Hindlimb muscle (tissue), 1 donor: Measurements from ENCODE around the gene CHST11. TPM values are rescaled to one million over a fixed set of nuclear protein-coding genes. Genes with fewer than 3 reads are reported as not detected.

Experiments used
- DNase-seq: peaks from one replicate; pipeline ENCODE4 v3.0.0-alpha.2; 2013
- polyA plus RNA-seq: library from polyadenylated mRNA; unstranded; fragments of 120-200 nt; gene quantifications from one replicate; pipeline ENCODE4 v1.2.1, GENCODE V29; 2013; ENCODE audit not compliant: insufficient read length

The CHST11 gene
- polyA plus RNA-seq, 1 donor, result 4.0 TPM

- DNase-seq, result no peak
These were observed 27.3 kb downstream of the CHST11 start for GRCh38 chr12:104484079-104484478.

DNA sequence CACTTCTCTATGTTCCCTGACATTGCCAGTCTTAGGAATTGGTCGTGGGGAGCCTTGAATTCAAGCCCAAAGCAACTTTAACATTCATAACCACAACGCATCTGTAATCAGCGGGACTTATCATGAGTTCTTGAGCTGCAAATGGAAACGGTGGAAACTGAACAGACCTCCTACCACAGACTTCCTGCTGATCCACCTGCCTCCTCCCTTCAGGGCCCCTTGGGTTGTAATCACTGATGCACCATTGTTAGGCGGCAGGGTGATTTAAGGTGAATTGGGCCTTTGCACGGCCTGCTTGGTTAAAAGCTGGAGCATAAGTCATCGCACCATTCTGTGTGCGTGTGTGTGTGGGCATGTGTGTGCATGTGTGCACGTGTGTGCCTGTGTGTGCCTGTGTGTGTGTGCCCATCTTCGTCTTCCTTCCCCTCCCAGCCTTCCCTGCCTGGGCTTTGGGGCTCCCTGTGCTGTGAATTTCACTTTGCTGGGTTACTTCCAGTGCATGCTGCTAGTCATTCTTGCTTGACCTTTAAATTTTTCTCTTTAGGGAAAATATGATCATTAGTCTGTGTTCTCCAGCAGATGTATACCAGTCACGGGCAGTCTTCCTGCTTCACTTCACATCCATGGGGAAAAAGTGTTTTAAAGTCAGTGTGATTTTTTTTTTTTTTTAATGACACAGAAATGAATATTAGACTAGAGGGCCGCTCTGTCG, 29.1 kb downstream of the CHST11 start:
- DNase-seq, result no peak

- DNase-seq, result no peak
These were observed 29.6 kb downstream of the CHST11 start for GRCh38 chr12:104486363-104486750.

DNA sequence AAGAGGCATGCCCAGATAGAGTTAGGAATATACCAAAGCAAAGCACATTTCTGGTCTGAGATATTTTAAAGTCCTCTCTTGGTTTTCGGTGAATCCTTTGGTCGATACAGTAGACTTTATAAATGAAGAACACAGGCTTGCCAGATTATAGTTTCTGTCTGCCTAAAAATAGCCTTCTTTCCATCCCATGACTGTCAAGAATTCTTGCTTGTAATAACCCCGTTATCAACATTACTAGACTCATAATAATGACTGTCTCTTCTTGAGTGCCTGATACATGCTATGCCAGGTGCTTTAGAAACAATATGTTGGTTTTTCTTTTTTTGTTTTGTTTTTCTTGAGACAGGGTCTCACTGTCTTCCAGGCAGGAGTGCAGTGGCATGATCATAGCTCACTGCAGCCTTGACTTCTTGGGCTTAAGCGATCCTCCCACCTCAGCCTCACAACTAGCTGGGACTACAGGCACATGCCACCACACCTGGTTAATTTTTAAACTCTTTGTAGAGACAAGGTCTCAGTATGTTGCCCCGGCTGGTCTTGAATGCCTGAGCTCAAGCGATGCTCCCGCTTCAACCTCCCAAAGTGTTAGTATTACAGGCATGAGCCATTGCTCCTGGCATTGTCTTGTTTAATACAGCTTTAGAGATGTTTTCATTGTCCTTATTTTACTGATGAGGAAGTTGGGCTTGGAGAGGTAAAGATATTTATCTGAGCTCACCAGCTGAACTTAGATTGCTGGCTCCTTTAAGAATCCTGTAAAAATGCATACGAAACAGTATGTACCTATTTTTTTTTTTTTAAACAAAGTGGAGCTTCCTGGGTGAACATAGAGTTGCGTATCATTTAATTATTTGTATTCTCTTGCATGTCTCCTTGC, 30.4 kb downstream of the CHST11 start:
- DNase-seq, result no peak

DNA sequence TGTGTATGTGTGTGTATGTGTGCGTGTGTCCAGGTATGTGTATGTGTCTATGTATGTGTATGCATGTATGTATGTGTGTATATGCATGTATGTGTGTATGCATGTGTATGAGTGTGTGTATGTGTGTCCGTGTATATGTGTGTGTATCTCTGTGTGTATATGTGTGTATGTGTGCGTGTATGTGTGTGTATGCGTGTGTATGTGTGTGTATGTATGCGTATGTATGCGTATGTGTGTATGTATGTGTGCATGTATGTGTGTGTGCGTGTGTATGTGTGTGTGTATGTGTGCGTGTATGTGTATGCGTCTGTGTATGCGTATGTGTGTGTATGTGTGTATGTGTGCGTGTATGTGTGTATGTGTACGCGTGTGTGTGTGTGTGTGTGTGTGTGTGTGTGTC, 31.6 kb downstream of the CHST11 start:
- DNase-seq, result no peak

DNA sequence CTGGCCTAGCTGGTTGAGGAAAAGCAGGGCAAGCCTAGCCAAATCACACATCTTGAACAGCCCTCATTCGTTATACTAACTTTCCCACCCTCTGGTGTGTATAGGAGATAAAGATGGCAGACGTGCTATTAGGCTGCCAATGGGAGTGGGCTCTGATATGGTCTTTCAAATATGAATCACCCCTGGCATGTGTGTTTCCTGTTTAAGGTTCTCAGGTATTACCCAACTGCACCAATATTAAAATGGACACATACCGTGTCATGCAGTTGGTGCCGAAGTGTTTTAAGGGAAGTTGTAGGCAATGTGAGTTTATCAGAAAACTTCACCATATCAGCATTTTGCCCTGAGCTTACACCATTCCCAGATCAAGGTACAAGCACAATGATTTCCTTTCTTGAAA, 33.4 kb downstream of the CHST11 start:
- no peak for DNase-seq

DNA sequence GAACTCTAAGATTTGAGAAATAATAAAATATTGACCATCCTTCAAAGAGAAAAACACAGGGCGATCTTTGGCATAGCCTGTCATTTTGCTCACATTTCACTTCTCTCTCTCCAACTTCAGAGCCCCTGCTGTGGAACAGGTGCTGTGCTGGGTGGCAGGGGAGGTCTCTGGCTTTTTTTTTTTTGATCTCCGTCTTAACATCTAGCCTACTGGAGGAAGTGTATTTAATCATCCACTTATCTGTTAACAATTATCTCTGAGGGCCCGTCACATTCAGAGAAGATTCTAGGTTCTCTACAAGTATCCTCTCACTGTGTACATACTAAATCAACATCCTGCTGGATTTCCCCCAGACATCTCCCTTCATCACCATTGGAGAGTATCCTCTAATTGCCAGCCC, 34.1 kb downstream of the CHST11 start:
- no peak for DNase-seq

GRCh38 chr12:104493496-104493895, 36.7 kb downstream of the CHST11 start:
- no peak for DNase-seq

DNA sequence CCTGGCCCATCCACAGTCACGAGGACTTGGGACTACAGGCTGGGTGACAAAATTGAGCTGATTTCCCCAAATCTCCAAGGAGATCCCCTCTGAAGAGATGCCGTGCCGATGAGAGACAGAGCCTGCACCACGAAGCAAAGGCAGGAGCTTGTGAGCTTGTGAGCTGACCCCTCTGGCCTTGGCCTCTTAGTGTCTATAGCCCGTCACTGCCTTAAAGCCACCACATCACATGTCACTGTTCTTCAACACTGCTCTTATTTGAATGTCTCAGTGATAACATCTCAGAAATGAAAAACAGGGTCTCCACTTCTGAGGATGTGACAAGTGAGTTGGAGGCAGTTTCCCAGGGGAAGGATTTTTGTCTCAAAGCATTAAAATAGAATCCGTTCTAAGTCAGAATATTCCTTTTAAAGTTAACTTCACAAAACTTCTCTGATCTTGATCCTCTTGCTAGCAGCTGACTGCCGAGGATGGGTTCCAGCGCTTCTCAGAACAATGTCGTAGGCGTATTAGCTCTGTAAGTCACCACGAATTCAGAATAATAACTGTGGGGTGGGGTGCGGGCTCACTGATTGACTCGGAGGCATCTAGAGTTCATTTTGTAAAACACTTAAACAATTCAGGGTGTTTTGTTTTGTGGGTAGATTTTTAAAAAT, 37.5 kb downstream of the CHST11 start:
- DNase-seq, result no peak

DNA sequence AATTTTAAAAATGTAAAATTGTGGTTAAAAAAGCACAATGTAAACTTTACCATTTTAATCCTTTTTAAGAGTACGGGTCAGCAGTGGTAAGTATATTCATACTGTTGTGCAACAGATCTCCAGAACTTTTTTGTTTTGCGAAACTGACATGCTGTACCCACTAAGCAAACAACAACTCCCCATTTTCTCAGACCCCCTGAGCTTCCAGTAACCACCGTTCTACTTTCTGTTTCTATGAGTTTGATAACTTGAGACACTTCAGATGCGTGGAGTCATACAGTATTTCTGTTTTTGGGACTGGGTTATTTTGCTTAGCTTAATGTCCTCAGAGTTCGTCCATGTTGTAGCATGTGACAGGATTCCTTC, 38.0 kb downstream of the CHST11 start:
- DNase-seq, result no peak

DNA sequence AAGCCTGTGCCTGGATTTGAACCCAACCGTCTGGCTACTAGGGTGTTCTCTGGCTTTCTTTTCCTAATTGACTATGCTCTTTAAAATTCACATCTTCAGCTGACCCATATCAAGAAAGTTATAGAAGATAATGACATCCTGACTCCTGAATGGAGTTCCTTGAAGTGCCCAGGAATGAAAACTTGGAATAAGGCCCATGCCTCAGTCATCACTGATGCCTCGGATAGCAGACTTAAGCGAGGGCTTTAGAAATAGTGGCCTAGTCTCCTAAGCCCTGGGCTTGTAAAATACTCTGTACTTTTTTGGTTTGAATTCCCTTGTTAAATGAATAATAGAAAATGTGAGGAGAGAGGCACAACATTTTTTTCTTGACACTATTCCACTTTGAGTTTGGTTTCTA, 39.0 kb downstream of the CHST11 start:
- no peak for DNase-seq

GRCh38 chr12:104496336-104496735, 39.6 kb downstream of the CHST11 start:
- no peak for DNase-seq

- DNase-seq, result no peak
These were observed 41.6 kb downstream of the CHST11 start for GRCh38 chr12:104498211-104498801.

GRCh38 chr12:104499668-104500332, 43.1 kb downstream of the CHST11 start:
- DNase-seq, result no peak

- no peak for DNase-seq
These were observed 44.4 kb downstream of the CHST11 start for GRCh38 chr12:104501115-104501514.

DNA sequence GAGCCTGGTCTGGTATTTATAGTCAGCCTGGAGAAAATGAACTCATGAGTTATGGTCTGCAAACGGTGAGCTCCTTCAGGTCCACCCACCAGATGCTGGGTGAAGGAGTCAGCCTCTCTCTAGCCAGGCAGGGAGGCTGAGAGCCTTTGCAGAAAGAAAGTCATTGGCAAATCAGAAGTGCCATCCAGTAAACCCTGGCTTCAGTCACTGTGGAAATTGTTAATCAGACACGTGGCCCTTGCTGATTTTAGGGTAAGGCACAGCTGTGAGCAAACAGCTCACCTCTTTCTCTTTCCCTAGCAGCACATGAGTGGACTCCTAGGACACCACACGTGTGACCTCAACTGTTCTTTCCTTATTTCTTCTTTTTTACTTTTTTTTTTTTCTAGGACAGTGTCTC, 44.9 kb downstream of the CHST11 start:
- DNase-seq, result no peak

GRCh38 chr12:104502217-104502616, 45.5 kb downstream of the CHST11 start:
- DNase-seq, result no peak

DNA sequence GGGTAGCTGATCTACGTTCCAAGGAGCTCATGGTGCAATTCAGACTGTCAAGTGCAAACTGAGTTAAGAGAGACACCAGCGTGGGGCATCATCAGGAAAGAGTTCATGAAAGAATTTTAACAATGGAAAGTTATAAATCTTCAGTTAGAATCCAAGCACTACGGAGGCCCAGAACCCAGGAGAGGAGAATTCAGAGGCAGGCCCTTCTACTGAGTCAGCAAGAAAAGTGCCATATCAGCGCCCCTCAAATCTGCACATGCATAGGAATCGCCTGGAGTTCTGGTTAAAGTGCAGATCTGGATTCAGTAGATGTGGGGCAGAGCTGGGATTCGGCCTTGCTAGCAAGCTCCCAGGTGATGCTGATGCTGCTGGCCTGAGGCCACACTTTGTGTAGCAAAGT, 45.9 kb downstream of the CHST11 start:
- DNase-seq, result no peak

GRCh38 chr12:104503191-104503590, 46.4 kb downstream of the CHST11 start:
- DNase-seq, result no peak

GRCh38 chr12:104504146-104504545, 47.4 kb downstream of the CHST11 start:
- DNase-seq, result no peak

GRCh38 chr12:104505095-104505818, 48.5 kb downstream of the CHST11 start:
- no peak for DNase-seq
